OCI-LY3 (cell line): Measurements from ENCODE around the gene FBXO2.
A peak's percentile ranks its signal among the peaks of the same experiment; 100 is the strongest.

Experiments
- H2AFZ ChIP-seq: fragments of 200-600, 300-600 bp; shearing (Covaris generic); 2 replicates; pipeline ENCODE4 v1.6.0; 2014; ENCODE audit warnings: antibody characterized with exemption, low read depth, low read length
- H3K27ac ChIP-seq: fragments of 200-600, 300-600 bp; sonication (generic); 2 replicates; pipeline ENCODE4 v1.5.1; 2014; ENCODE audit warnings: mild to moderate bottlenecking, low read length, moderate library complexity, mixed read lengths
- H3K27me3 ChIP-seq: fragments of 200-600, 300-600 bp; sonication (generic); 2 replicates; pipeline ENCODE4 v1.6.1; 2014; ENCODE audit warnings: low read depth, low read length, mixed read lengths
- H3K36me3 ChIP-seq: fragments of 200-600, 300-600 bp; sonication (generic); replicated peaks from 2 replicates; pipeline ENCODE3; 2014; ENCODE audit warnings: low read depth, low read length, mixed read lengths
- H3K4me1 ChIP-seq: fragments of 300-600, 200-600 bp; sonication (generic); 2 replicates; pipeline ENCODE4 v1.6.1; 2014; ENCODE audit warnings: low read length, mixed read lengths
- H3K4me2 ChIP-seq: fragments of 200-600, 300-600 bp; sonication (generic); 2 replicates; pipeline ENCODE4 v1.6.1; 2014; ENCODE audit warnings: low read length, mixed read lengths
- H3K4me3 ChIP-seq: fragments of 300-600, 200-600 bp; sonication (generic); 2 replicates; pipeline ENCODE4 v1.5.1; 2014; ENCODE audit warnings: antibody characterized with exemption, mild to moderate bottlenecking, low read length, moderate library complexity
- H3K79me2 ChIP-seq: fragments of 300-600, 200-600 bp; shearing (Covaris generic); 2 replicates; pipeline ENCODE4 v1.6.1; 2014; ENCODE audit warnings: mild to moderate bottlenecking, low read length, mixed read lengths
- H3K9ac ChIP-seq: fragments of 300-600, 200-600 bp; shearing (Covaris generic); 2 replicates; pipeline ENCODE4 v1.6.0; 2014; ENCODE audit warnings: mild to moderate bottlenecking, low read length, moderate library complexity
- H3K9me3 ChIP-seq: fragments of 200-600, 300-600 bp; shearing (Covaris generic); 2 replicates; pipeline ENCODE4 v1.6.1; 2014; ENCODE audit warnings: low read length, mixed read lengths; ENCODE audit not compliant: insufficient read depth
- H4K20me1 ChIP-seq: fragments of 200-600, 300-600 bp; sonication (generic); 2 replicates; pipeline ENCODE4 v1.6.1; 2016; ENCODE audit warnings: low read length, mixed read lengths; ENCODE audit not compliant: insufficient read depth
- CTCF ChIP-seq: fragments of 200-600, 300-600 bp; sonication (generic); IDR thresholded peaks from 2 replicates; pipeline ENCODE4 v1.5.1; 2014; ENCODE audit warnings: antibody characterized with exemption, low read length, low read depth
- EZH2phosphoT487 ChIP-seq: fragments of 200-600 bp; shearing (Covaris generic); IDR thresholded peaks from 2 replicates; pipeline ENCODE4 v1.6.1; 2018; ENCODE audit warnings: antibody characterized with exemption, mixed run types, low read depth

The FBXO2 gene

GRCh38 chr1:11648039-11648438 is 6.2 kb downstream of the FBXO2 start:
- no peaks in the 10 kb centered on the region for H3K9me3 ChIP-seq
- no peak overlapping the region for H2AFZ ChIP-seq
- H3K27ac ChIP-seq: no peak overlapping the region
- peaks cover 7% of the 10 kb centered on the region for H3K4me1 ChIP-seq
- TF ChIP-seq CTCF (no peak), EZH2phosphoT487 (no peak)
- H3K4me3 ChIP-seq: no peak overlapping the region
- no peaks in the 10 kb centered on the region for H3K36me3 ChIP-seq
- no peaks in the 10 kb centered on the region for H3K79me2 ChIP-seq
- H3K27me3 ChIP-seq: no peaks in the 10 kb centered on the region
- no peak overlapping the region for H3K4me2 ChIP-seq
- no peaks in the 10 kb centered on the region for H4K20me1 ChIP-seq
- H3K9ac ChIP-seq: no peak overlapping the region

- Histone ChIP-seq H3K4me2 (no peak overlapping the region), H3K4me3 (no peak overlapping the region), H3K27ac (no peak overlapping the region), H3K79me2 (no peaks in the 10 kb centered on the region), H3K4me1 (peaks cover 7% of the 10 kb centered on the region), H3K9ac (no peak overlapping the region), H2AFZ (no peak overlapping the region), H3K9me3 (no peaks in the 10 kb centered on the region), H4K20me1 (no peaks in the 10 kb centered on the region), H3K27me3 (no peaks in the 10 kb centered on the region), H3K36me3 (no peaks in the 10 kb centered on the region)
- no peak for TF ChIP-seq EZH2phosphoT487
Observed at GRCh38 chr1:11647333-11647732, 6.9 kb downstream of the FBXO2 start.

GRCh38 chr1:11646317-11646716 is 7.9 kb downstream of the FBXO2 start:
- Histone ChIP-seq H4K20me1 (peaks cover 2% of the 10 kb centered on the region; the same call in 1 of the 2 replicates), H3K4me1 (peaks cover 6% of the 10 kb centered on the region), H3K79me2 (no peaks in the 10 kb centered on the region), H3K4me3 (no peak overlapping the region), H3K27me3 (no peaks in the 10 kb centered on the region), H3K27ac (no peak overlapping the region), H3K9me3 (no peaks in the 10 kb centered on the region), H3K4me2 (no peak overlapping the region), H2AFZ (no peak overlapping the region), H3K9ac (no peak overlapping the region), H3K36me3 (no peaks in the 10 kb centered on the region)
- TF ChIP-seq CTCF (no peak), EZH2phosphoT487 (no peak)

GRCh38 chr1:11645670-11646265 is 8.5 kb downstream of the FBXO2 start:
- Histone ChIP-seq H3K9me3 (no peaks in the 10 kb centered on the region), H3K27me3 (no peaks in the 10 kb centered on the region), H2AFZ (no peak overlapping the region), H3K36me3 (no peaks in the 10 kb centered on the region), H3K4me2 (no peak overlapping the region), H3K27ac (no peak overlapping the region), H3K79me2 (no peaks in the 10 kb centered on the region), H3K4me3 (no peak overlapping the region), H3K4me1 (peaks cover under 1% of the 10 kb centered on the region; the same call in 1 of the 2 replicates), H4K20me1 (peaks cover 2% of the 10 kb centered on the region; the same call in 1 of the 2 replicates), H3K9ac (no peak overlapping the region)
- TF ChIP-seq CTCF (peak; percentile 61), EZH2phosphoT487 (no peak)
